Cardiac fibroblast (primary cell): ENCODE results near the gene SV2B.

Source experiments
- DNase-seq, 2 donors: peaks; one replicate each; pipeline versions ENCODE4 v3.0.0 to v3.0.0-alpha.2; 2010; ENCODE audit warnings: low read depth in 2 of 2
- H3K4me3 ChIP-seq, 2 donors: replicated peaks in 1 of 2; 1 replicate in 1 of 2; 2 replicates in 1 of 2; pipeline ENCODE4 v1.5.1; 2011; ENCODE audit warnings: low read depth in 2 of 2, low read length in 2 of 2, mild to moderate bottlenecking in 2 of 2, moderate library complexity in 1 of 2
- TF ChIP-seq, protein P1 (sequence below): IDR thresholded peaks from one replicate; pipeline ENCODE4 v1.5.1; 2011; ENCODE audit warnings: low read depth, mild to moderate bottlenecking, low read length, inconsistent platforms

The SV2B gene

GRCh38 chr15:91114301-91114700, 14.2 kb downstream of the SV2B start:
- H3K4me3 ChIP-seq = no peak overlapping the region
- no peak for DNase-seq

GRCh38 chr15:91116113-91117067, 16.3 kb downstream of the SV2B start:
- TF ChIP-seq, protein P1, sequence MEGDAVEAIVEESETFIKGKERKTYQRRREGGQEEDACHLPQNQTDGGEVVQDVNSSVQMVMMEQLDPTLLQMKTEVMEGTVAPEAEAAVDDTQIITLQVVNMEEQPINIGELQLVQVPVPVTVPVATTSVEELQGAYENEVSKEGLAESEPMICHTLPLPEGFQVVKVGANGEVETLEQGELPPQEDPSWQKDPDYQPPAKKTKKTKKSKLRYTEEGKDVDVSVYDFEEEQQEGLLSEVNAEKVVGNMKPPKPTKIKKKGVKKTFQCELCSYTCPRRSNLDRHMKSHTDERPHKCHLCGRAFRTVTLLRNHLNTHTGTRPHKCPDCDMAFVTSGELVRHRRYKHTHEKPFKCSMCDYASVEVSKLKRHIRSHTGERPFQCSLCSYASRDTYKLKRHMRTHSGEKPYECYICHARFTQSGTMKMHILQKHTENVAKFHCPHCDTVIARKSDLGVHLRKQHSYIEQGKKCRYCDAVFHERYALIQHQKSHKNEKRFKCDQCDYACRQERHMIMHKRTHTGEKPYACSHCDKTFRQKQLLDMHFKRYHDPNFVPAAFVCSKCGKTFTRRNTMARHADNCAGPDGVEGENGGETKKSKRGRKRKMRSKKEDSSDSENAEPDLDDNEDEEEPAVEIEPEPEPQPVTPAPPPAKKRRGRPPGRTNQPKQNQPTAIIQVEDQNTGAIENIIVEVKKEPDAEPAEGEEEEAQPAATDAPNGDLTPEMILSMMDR = no peak
- peak; percentile 10 to 48 for DNase-seq
- no peak overlapping the region for H3K4me3 ChIP-seq

More at GRCh38 chr15:91114301-91114700, 14.2 kb downstream of the SV2B start:
- TF ChIP-seq, protein P1 = no peak

DNA sequence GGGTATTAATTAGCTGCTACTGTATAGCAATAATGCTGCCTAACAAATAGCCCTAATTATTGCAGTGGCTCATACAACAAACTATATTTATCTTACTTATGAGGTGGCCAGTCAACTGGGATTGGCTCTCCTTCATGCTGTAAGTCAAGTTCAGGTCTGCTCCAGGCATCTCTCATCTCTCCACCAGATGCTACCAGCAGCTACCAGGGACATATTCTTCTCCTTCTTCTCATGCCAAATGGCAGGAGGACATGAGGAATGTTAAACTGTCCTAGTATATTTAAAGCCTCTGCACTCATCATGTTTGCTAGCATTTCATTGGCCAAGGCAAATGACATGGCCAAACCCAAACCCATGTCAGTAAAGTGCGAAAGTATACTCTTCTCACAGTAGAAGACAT, 17.3 kb downstream of the SV2B start:
- TF ChIP-seq, protein P1 = no peak
- DNase-seq = no peak
- no peak overlapping the region for H3K4me3 ChIP-seq

GRCh38 chr15:91118817-91119590, 18.9 kb downstream of the SV2B start:
- no peak overlapping the region for H3K4me3 ChIP-seq
- DNase-seq = no peak
- TF ChIP-seq, protein P1 = no peak

DNA sequence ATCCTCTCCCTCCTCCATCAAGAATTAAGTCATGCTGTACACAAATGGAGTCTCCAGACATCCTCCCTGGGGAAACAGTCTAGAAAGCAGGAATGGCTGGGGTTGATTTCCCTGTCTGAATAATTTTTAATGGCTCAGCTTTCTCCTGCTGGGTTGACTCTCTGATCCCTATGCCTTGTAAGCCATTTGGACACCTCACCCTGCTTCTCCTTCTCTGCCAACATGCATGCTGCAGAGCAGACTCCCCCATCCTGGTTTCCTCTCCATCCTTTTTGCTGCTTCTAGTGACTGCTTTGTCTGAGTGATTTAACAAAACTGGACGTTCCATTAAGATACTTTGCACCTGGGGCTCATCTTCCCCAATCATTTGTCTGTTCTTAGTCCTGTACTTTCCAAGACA, 22.2 kb downstream of the SV2B start:
- TF ChIP-seq, protein P1 = no peak
- no peak overlapping the region for H3K4me3 ChIP-seq
- DNase-seq = no peak

GRCh38 chr15:91124132-91124531, 24.1 kb downstream of the SV2B start:
- H3K4me3 ChIP-seq = no peak overlapping the region
- TF ChIP-seq, protein P1 = no peak
- no peak for DNase-seq
